Body of pancreas (tissue), 4 donors: Measurements from ENCODE around the gene AKAP6.

Experiments
- POLR2A ChIP-seq, 3 donors: fragments of 450-650 bp; IDR thresholded peaks; one replicate each; pipeline ENCODE4 v1.6.1; 2016; ENCODE audit warnings: antibody characterized with exemption in 3 of 3, mild to moderate bottlenecking in 2 of 3
- TF ChIP-seq, protein P1 (sequence below), 7 experiments: fragments of 450-650 bp in 4 of 7; fragments of 200-600 bp in 3 of 7; sonication (generic) in 3 of 7; IDR thresholded peaks; one replicate each; pipeline ENCODE4 v1.5.1; 2016 to 2019; ENCODE audit warnings: antibody characterized with exemption in 7 of 7

- TF ChIP-seq POLR2A (IDR thresholded peaks at IDR 0.05) = no peak
- TF ChIP-seq, protein P1, sequence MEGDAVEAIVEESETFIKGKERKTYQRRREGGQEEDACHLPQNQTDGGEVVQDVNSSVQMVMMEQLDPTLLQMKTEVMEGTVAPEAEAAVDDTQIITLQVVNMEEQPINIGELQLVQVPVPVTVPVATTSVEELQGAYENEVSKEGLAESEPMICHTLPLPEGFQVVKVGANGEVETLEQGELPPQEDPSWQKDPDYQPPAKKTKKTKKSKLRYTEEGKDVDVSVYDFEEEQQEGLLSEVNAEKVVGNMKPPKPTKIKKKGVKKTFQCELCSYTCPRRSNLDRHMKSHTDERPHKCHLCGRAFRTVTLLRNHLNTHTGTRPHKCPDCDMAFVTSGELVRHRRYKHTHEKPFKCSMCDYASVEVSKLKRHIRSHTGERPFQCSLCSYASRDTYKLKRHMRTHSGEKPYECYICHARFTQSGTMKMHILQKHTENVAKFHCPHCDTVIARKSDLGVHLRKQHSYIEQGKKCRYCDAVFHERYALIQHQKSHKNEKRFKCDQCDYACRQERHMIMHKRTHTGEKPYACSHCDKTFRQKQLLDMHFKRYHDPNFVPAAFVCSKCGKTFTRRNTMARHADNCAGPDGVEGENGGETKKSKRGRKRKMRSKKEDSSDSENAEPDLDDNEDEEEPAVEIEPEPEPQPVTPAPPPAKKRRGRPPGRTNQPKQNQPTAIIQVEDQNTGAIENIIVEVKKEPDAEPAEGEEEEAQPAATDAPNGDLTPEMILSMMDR (IDR thresholded peaks at IDR 0.05) = no peak
These were observed 369.7 kb downstream of the AKAP6 start for GRCh38 chr14:32698831-32699230.
